HepG2 (cell line): Measurements from ENCODE around the gene MED19. TPM values are rescaled to one million over a fixed set of nuclear protein-coding genes. Genes with fewer than 3 reads are reported as not detected.
A peak's percentile ranks its signal among the peaks of the same experiment; 100 is the strongest.

Experiments used
- ATAD3A ChIP-seq: sonication (generic); formaldehyde crosslinking; IDR thresholded peaks from 2 replicates; pipeline ENCODE4 v1.4.0; 2020; ENCODE audit warnings: missing genetic modification reagents
- ATF7 ChIP-seq, 2 experiments: fragments of 450-650 bp in 1 of 2; sonication (generic) in 1 of 2; formaldehyde crosslinking in 1 of 2; IDR thresholded peaks; 2 replicates each; pipeline versions ENCODE4 v1.4.0 to v1.6.1; 2016 to 2020; ENCODE audit warnings: antibody characterized with exemption in 1 of 2, mild to moderate bottlenecking in 1 of 2, missing genetic modification reagents in 1 of 2
- CREBL2 ChIP-seq: sonication (generic); formaldehyde crosslinking; IDR thresholded peaks from 2 replicates; pipeline ENCODE4 v1.8.1; 2023; ENCODE audit warnings: missing genetic modification reagents, mild to moderate bottlenecking, borderline replicate concordance
- CREM ChIP-seq, 2 experiments: sonication (generic) in 1 of 2; formaldehyde crosslinking in 1 of 2; IDR thresholded peaks; 2 replicates each; pipeline versions ENCODE4 v1.4.0 to v1.6.1; 2016 to 2020; ENCODE audit warnings: antibody characterized with exemption in 1 of 2, mild to moderate bottlenecking in 1 of 2, missing genetic modification reagents in 1 of 2
- ETS1 ChIP-seq: sonication (generic); formaldehyde crosslinking; IDR thresholded peaks from 2 replicates; pipeline ENCODE4 v1.4.0; 2020; ENCODE audit warnings: missing genetic modification reagents
- HCFC1 ChIP-seq: fragments of 150-350 bp; IDR thresholded peaks from 2 replicates; pipeline ENCODE4 v1.6.1; 2014; ENCODE audit warnings: low read depth, low read length
- PBX2 ChIP-seq: IDR thresholded peaks from 2 replicates; pipeline ENCODE4 v1.6.1; 2016; ENCODE audit warnings: control low read depth
- TEAD2 ChIP-seq: sonication (generic); formaldehyde crosslinking; IDR thresholded peaks from 2 replicates; pipeline ENCODE4 v1.9.0; 2021; ENCODE audit warnings: missing genetic modification reagents
- ZBTB10 ChIP-seq: sonication (generic); formaldehyde crosslinking; IDR thresholded peaks from 2 replicates; pipeline ENCODE4 v1.4.0; 2020; ENCODE audit warnings: missing genetic modification reagents, borderline replicate concordance
- ZNF138 ChIP-seq: sonication (generic); formaldehyde crosslinking; IDR thresholded peaks from 2 replicates; pipeline ENCODE4 v1.5.0; 2020; ENCODE audit warnings: mild to moderate bottlenecking, low read depth, missing genetic modification reagents
- ZNF329 ChIP-seq: sonication (generic); formaldehyde crosslinking; IDR thresholded peaks from 2 replicates; pipeline ENCODE4 v1.9.0; 2021; ENCODE audit warnings: low read depth, mild to moderate bottlenecking, missing genetic modification reagents
- ZNF639 ChIP-seq: conservative IDR thresholded peaks from 2 replicates; pipeline ENCODE4 v1.6.1; 2018; ENCODE audit warnings: missing genetic modification reagents
- polyA plus RNA-seq, 8 experiments: library from polyadenylated mRNA; depleted of rRNA in 3 of 8; stranded (reverse) in 7 of 8; unstranded in 1 of 8; fragments of >200 nt; fragmentation: Illumina TruSeq in 4 of 8; extraction: Trizol in 4 of 8; gene quantifications; 2 replicates each; pipeline versions ENCODE4 v1.2.1 to v1.2.3, GENCODE V29; 2011 to 2016; ENCODE audit warnings: low read depth in 4 of 8, missing spikeins in 1 of 8, mixed read lengths in 1 of 8; ENCODE audit not compliant: insufficient read depth in 1 of 8
- total RNA-seq, 5 experiments: library from RNA; depleted of rRNA; stranded (reverse); fragments of >200 nt; fragmentation: Illumina TruSeq; extraction: Trizol; gene quantifications; 2 replicates each; pipeline ENCODE4 v1.2.3, GENCODE V29; 2016; ENCODE audit warnings: low read depth in 1 of 5

The MED19 gene
- total and polyA plus RNA-seq, 2 of the 13 experiments (the other 11 are each of a cell fraction or from before 2014, with no cell fraction given) = 12.9 to 13.8 TPM

- TF ChIP-seq ETS1 (CRISPR knock-in tag) (no peak), TEAD2 (CRISPR knock-in tag) (no peak), ATAD3A (no peak), ZNF329 (CRISPR knock-in tag) (peak; percentile 66), CREBL2 (CRISPR knock-in tag) (no peak), PBX2 (CRISPR knock-in tag) (no peak), ATF7 (IDR thresholded peaks at IDR 0.05) (no peak), ATF7 (CRISPR knock-in tag; IDR thresholded peaks at IDR 0.05) (peak; percentile 57; the same call in 1 of the 2 replicates), HCFC1 (peak; percentile 99), CREM (IDR thresholded peaks at IDR 0.05) (peak; percentile 99), CREM (CRISPR knock-in tag; IDR thresholded peaks at IDR 0.05) (0 out of 2 replicates have a peak, but pooled peaks have one; percentile 7), ZBTB10 (CRISPR knock-in tag) (no peak), ZNF138 (CRISPR knock-in tag) (0 out of 2 replicates have a peak, but pooled peaks have one; percentile 83), ZNF639 (CRISPR knock-in tag) (peak; percentile 55; the same call in 1 of the 2 replicates)
These were observed 54.6 kb downstream of the MED19 start, which contains the start of gene CLP1 (continued) for GRCh38 chr11:57657194-57658022.
